K562 (cell line): ENCODE results near the gene BACH1. TPM values are rescaled to one million over a fixed set of nuclear protein-coding genes. Genes with fewer than 3 reads are reported as not detected.
A peak's percentile ranks its signal among the peaks of the same experiment; 100 is the strongest.

Source experiments
- CHD4 ChIP-seq: fragments of 200-600 bp; sonication (generic); IDR thresholded peaks from 3 replicates; pipeline ENCODE4 v1.6.1; 2012; ENCODE audit warnings: low read depth, mild to moderate bottlenecking, mixed read lengths, low read length, inconsistent platforms; ENCODE audit not compliant: insufficient read depth, insufficient replicate concordance, poor library complexity, severe bottlenecking
- DNMT1 ChIP-seq: fragments of 450-650 bp; IDR thresholded peaks from 2 replicates; pipeline ENCODE4 v1.6.1; 2016; ENCODE audit warnings: antibody characterized with exemption, mild to moderate bottlenecking
- E2F3 ChIP-seq: fragments of 250-450 bp; sonication (Bioruptor Pico); IDR thresholded peaks from 2 replicates; pipeline ENCODE4 v1.4.0; 2020; ENCODE audit warnings: mild to moderate bottlenecking
- ETV1 ChIP-seq: fragments of 450-650 bp; conservative IDR thresholded peaks from 2 replicates; pipeline ENCODE4 v1.6.1; 2016; ENCODE audit warnings: missing genetic modification characterization, control low read depth, low read depth, missing compliant biosample characterization
- GABPB1 ChIP-seq: sonication (generic); formaldehyde crosslinking; IDR thresholded peaks from 2 replicates; pipeline ENCODE4 v1.8.0; 2022; ENCODE audit warnings: mild to moderate bottlenecking, missing genetic modification reagents
- HDAC2 ChIP-seq: fragments of 450-650 bp; IDR thresholded peaks from 2 replicates; pipeline ENCODE4 v1.6.1; 2016; ENCODE audit warnings: mild to moderate bottlenecking
- HDGF ChIP-seq: fragments of 450-650 bp; IDR thresholded peaks from 2 replicates; pipeline ENCODE4 v1.6.1; 2016
- HEY1 ChIP-seq: fragments of 250-450 bp; sonication (Bioruptor Pico); IDR thresholded peaks from 2 replicates; pipeline ENCODE4 v1.5.0; 2020; ENCODE audit warnings: mild to moderate bottlenecking, moderate library complexity, borderline replicate concordance
- HNRNPLL ChIP-seq: fragments of 200-400 bp; formaldehyde crosslinking; IDR thresholded peaks from 2 replicates; pipeline ENCODE4 v1.6.1; 2017; ENCODE audit warnings: low read length, low read depth, mild to moderate bottlenecking; ENCODE audit not compliant: poor library complexity, severe bottlenecking
- KDM2B ChIP-seq: fragments of 250-450 bp; sonication (Bioruptor Pico); IDR thresholded peaks from 2 replicates; pipeline ENCODE4 v1.8.0; 2021; ENCODE audit warnings: mild to moderate bottlenecking, moderate library complexity
- MEF2D ChIP-seq: conservative IDR thresholded peaks from 2 replicates; pipeline ENCODE4 v1.6.1; 2016; ENCODE audit warnings: low read depth, missing genetic modification characterization, missing compliant biosample characterization
- NELFE ChIP-seq: IDR thresholded peaks from 2 replicates; pipeline ENCODE4 v1.6.1; 2011; ENCODE audit warnings: mild to moderate bottlenecking; ENCODE audit not compliant: insufficient read depth, insufficient read length
- NR2C1 ChIP-seq, 2 experiments: fragments of 450-650 bp; IDR thresholded peaks; 2 replicates each; pipeline ENCODE4 v1.6.1; 2017; ENCODE audit warnings: mild to moderate bottlenecking in 2 of 2, antibody characterized with exemption in 1 of 2, inconsistent platforms in 1 of 2, missing compliant biosample characterization in 1 of 2, missing genetic modification characterization in 1 of 2
- RBFOX2 ChIP-seq: fragments of 200-400 bp; formaldehyde crosslinking; IDR thresholded peaks from 2 replicates; pipeline ENCODE4 v1.6.1; 2017; ENCODE audit warnings: low read depth, mild to moderate bottlenecking, low read length, moderate library complexity
- SMARCB1 ChIP-seq: IDR thresholded peaks from 2 replicates; pipeline ENCODE4 v1.6.1; 2011; ENCODE audit warnings: improper control_type of control experiment, low read depth; ENCODE audit not compliant: insufficient read length
- SREBF1 ChIP-seq: fragments of 150-350 bp; IDR thresholded peaks from 2 replicates; pipeline ENCODE4 v1.6.1; 2014; ENCODE audit warnings: antibody characterized with exemption, low read depth, low read length, borderline replicate concordance
- TAF1 ChIP-seq: IDR thresholded peaks from 2 replicates; pipeline ENCODE4 v1.6.1; 2011; ENCODE audit warnings: mild to moderate bottlenecking, low read length, moderate library complexity; ENCODE audit not compliant: insufficient read depth, control insufficient read depth, severe bottlenecking; ENCODE audit errors: extremely low read depth
- ZBTB1 ChIP-seq: sonication (generic); formaldehyde crosslinking; IDR thresholded peaks from 2 replicates; pipeline ENCODE4 v1.8.1; 2023; ENCODE audit warnings: missing genetic modification reagents, low read depth, mild to moderate bottlenecking, borderline replicate concordance
- ZC3H11A ChIP-seq: IDR thresholded peaks from 2 replicates; pipeline ENCODE4 v1.6.1; 2012; ENCODE audit warnings: low read depth, low read length, improper control_type of control experiment
- ZSCAN29 ChIP-seq: fragments of 450-650 bp; IDR thresholded peaks from 2 replicates; pipeline ENCODE4 v1.6.1; 2017
- polyA plus RNA-seq, 8 experiments: library from polyadenylated mRNA; depleted of rRNA in 4 of 8; stranded (reverse) in 5 of 8; unstranded in 3 of 8; fragments of >200 nt; fragmentation: Nextera tagmentation in 2 of 8; fragmentation: Illumina TruSeq in 1 of 8; extraction: Ambion mirVana in 2 of 8; extraction: Trizol in 1 of 8; gene quantifications; 2 replicates each; pipeline versions ENCODE4 v1.2.1 to v1.2.3, GENCODE V29; 2011 to 2014; ENCODE audit warnings: inconsistent platforms in 1 of 8, missing spikeins in 1 of 8
- total RNA-seq, 7 experiments: library from RNA; depleted of rRNA in 6 of 7; stranded (reverse); fragments of >200 nt in 6 of 7; fragmentation: Illumina TruSeq in 2 of 7; extraction: Trizol in 2 of 7; gene quantifications; 2 replicates each; pipeline versions ENCODE4 v1.2.1 to v1.2.3, GENCODE V29; 2011 to 2021; ENCODE audit warnings: low replicate concordance in 1 of 7
- TF ChIP-seq, protein P1 (sequence below): IDR thresholded peaks from 3 replicates; pipeline ENCODE4 v1.6.1; 2011; ENCODE audit warnings: borderline replicate concordance, mild to moderate bottlenecking; ENCODE audit not compliant: insufficient read length, insufficient read depth
- TF ChIP-seq, protein P2 (sequence below): fragments of 250-450 bp; sonication (Bioruptor Pico); IDR thresholded peaks from 2 replicates; pipeline ENCODE4 v1.4.0; 2020; ENCODE audit warnings: mild to moderate bottlenecking, moderate library complexity
- TF ChIP-seq, protein P3 (sequence below): fragments of 250-450 bp; sonication (Bioruptor Pico); IDR thresholded peaks from 2 replicates; pipeline ENCODE4 v1.6.1; 2021; ENCODE audit warnings: mild to moderate bottlenecking

The BACH1 gene
- total and polyA plus RNA-seq, 9 of the 15 experiments (the other 6 are each of a cell fraction or from before 2014, with no cell fraction given) = 10.6 to 58.5 (median 28.6) TPM

DNA sequence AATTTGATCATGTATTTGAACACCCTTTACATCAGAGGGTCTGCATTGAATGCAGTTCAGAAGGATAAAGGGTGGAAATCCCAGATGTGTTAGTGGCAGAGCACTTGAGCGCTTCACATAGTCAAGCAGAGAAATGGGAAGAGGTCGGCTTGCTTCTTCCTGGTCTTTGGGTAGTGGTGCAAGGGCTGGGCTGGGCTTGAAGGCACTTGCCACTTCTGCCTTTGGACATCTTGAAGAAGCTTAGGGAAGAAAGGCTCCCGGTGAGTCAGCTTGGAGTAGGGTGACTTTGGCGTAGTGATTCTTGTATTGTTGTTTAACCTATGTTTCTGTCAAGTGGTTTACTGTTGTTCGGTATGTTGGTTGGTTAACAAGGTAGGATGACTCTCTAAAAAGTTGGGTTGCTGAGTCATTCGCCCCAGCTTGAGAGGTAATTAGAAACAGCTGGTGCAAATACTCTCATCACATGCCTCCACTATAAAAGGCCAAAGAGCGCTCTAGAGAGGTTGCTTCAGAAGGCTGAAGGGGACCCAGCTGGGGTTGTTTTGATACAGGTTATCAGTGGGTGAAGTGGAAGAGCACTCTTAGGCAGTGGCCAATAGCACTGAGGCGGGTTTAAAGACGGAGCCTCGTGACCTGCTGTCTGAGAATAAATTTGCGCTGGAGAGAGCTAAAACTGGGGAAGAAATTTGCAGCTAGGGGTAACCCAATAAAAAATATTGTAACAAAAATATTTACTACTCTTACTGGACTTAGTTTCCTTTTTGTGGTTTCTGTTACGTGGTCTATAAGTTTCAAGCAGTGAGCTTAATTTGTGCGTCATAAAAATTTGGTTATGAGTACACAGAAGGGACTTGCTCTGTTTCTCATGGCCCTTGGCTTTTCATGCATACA, 1.4 kb downstream of the BACH1 start (continued):
- TF ChIP-seq, protein P1, sequence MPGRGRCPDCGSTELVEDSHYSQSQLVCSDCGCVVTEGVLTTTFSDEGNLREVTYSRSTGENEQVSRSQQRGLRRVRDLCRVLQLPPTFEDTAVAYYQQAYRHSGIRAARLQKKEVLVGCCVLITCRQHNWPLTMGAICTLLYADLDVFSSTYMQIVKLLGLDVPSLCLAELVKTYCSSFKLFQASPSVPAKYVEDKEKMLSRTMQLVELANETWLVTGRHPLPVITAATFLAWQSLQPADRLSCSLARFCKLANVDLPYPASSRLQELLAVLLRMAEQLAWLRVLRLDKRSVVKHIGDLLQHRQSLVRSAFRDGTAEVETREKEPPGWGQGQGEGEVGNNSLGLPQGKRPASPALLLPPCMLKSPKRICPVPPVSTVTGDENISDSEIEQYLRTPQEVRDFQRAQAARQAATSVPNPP = no peak
- TF ChIP-seq SMARCB1 (no peak), ZC3H11A (no peak), TAF1 (peak; percentile 26), ETV1 (tag) (no peak), DNMT1 (no peak), MEF2D (tag) (no peak; the same call in 1 of the 2 replicates), CHD4 (no peak), SREBF1 (no peak), ZBTB1 (CRISPR knock-in tag) (no peak), HDGF (no peak), RBFOX2 (0 out of 2 replicates have a peak, but pooled peaks have one; percentile 50), ZSCAN29 (no peak), HNRNPLL (no peak), HDAC2 (peak; percentile 84), HEY1 (CRISPR knock-in tag) (no peak), NR2C1 (IDR thresholded peaks at IDR 0.05) (peak; percentile 18; the same call in 1 of the 2 replicates), NR2C1 (tag; IDR thresholded peaks at IDR 0.05) (peak; percentile 30; the same call in 1 of the 2 replicates), KDM2B (CRISPR knock-in tag) (no peak), GABPB1 (CRISPR knock-in tag) (0 out of 2 replicates have a peak, but pooled peaks have one; percentile 7), NELFE (no peak), E2F3 (CRISPR knock-in tag) (peak; percentile 38; the same call in 1 of the 2 replicates)
- TF ChIP-seq, protein P2, sequence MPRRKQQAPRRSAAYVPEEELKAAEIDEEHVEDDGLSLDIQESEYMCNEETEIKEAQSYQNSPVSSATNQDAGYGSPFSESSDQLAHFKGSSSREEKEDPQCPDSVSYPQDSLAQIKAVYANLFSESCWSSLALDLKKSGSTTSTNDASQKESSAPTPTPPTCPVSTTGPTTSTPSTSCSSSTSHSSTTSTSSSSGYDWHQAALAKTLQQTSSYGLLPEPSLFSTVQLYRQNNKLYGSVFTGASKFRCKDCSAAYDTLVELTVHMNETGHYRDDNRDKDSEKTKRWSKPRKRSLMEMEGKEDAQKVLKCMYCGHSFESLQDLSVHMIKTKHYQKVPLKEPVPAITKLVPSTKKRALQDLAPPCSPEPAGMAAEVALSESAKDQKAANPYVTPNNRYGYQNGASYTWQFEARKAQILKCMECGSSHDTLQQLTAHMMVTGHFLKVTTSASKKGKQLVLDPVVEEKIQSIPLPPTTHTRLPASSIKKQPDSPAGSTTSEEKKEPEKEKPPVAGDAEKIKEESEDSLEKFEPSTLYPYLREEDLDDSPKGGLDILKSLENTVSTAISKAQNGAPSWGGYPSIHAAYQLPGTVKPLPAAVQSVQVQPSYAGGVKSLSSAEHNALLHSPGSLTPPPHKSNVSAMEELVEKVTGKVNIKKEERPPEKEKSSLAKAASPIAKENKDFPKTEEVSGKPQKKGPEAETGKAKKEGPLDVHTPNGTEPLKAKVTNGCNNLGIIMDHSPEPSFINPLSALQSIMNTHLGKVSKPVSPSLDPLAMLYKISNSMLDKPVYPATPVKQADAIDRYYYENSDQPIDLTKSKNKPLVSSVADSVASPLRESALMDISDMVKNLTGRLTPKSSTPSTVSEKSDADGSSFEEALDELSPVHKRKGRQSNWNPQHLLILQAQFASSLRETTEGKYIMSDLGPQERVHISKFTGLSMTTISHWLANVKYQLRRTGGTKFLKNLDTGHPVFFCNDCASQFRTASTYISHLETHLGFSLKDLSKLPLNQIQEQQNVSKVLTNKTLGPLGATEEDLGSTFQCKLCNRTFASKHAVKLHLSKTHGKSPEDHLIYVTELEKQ (CRISPR knock-in tag) = no peak
- TF ChIP-seq, protein P3, sequence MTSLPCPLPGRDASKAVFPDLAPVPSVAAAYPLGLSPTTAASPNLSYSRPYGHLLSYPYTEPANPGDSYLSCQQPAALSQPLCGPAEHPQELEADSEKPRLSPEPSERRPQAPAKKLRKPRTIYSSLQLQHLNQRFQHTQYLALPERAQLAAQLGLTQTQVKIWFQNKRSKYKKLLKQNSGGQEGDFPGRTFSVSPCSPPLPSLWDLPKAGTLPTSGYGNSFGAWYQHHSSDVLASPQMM (CRISPR knock-in tag) = no peak
